Loucy (cell line): Measurements from ENCODE around the gene CDS2.

ENCODE experiments used
- H2AFZ ChIP-seq: fragments of 200-600 bp; sonication (generic); 2 replicates; pipeline ENCODE4 v1.6.0; 2016; ENCODE audit warnings: antibody characterized with exemption, mild to moderate bottlenecking, low read length, moderate library complexity
- H3F3A ChIP-seq: fragments of 200-600 bp; 2 replicates; pipeline ENCODE4 v1.6.0; 2016; ENCODE audit warnings: antibody characterized with exemption, low read depth, mild to moderate bottlenecking
- H3K27me3 ChIP-seq: fragments of 200-600 bp; sonication (generic); 2 replicates; pipeline ENCODE4 v1.6.1; 2014; ENCODE audit warnings: low read length, mild to moderate bottlenecking; ENCODE audit not compliant: insufficient read depth, poor library complexity, severe bottlenecking
- H3K36me3 ChIP-seq: fragments of 200-600 bp; sonication (generic); 2 replicates; pipeline ENCODE4 v1.6.1; 2016; ENCODE audit warnings: low read length; ENCODE audit not compliant: insufficient read depth
- H3K4me1 ChIP-seq: fragments of 200-600 bp; sonication (generic); 2 replicates; pipeline ENCODE4 v1.5.1; 2014; ENCODE audit warnings: low read length, mild to moderate bottlenecking; ENCODE audit not compliant: insufficient read depth, poor library complexity, severe bottlenecking
- H3K4me2 ChIP-seq: fragments of 200-600 bp; sonication (generic); 2 replicates; pipeline ENCODE4 v1.6.0; 2014; ENCODE audit warnings: antibody characterized with exemption, low read length, low read depth, mild to moderate bottlenecking; ENCODE audit not compliant: poor library complexity, severe bottlenecking
- H3K4me3 ChIP-seq: fragments of 200-600 bp; sonication (generic); 2 replicates; pipeline ENCODE4 v1.5.1; 2014; ENCODE audit warnings: low read length, mild to moderate bottlenecking, mixed read lengths; ENCODE audit not compliant: poor library complexity, severe bottlenecking
- H3K79me2 ChIP-seq: fragments of 200-600 bp; sonication (generic); 2 replicates; pipeline ENCODE4 v1.6.1; 2014; ENCODE audit warnings: low read length; ENCODE audit not compliant: insufficient read depth
- H3K9ac ChIP-seq: fragments of 200-600 bp; sonication (generic); 2 replicates; pipeline ENCODE4 v1.6.0; 2014; ENCODE audit warnings: mild to moderate bottlenecking, low read depth, low read length, moderate library complexity; ENCODE audit not compliant: poor library complexity, severe bottlenecking
- H3K9me2 ChIP-seq: fragments of 200-600 bp; sonication (generic); replicated peaks from 2 replicates; pipeline ENCODE4 v1.6.1; 2016; ENCODE audit warnings: low read depth, low read length, mixed read lengths
- H3K9me3 ChIP-seq: fragments of 200-600 bp; sonication (generic); 2 replicates; pipeline ENCODE4 v1.6.1; 2014; ENCODE audit warnings: mild to moderate bottlenecking, antibody characterized with exemption, low read length, low read depth; ENCODE audit not compliant: insufficient read depth
- H4K20me1 ChIP-seq: fragments of 200-600 bp; sonication (generic); 2 replicates; pipeline ENCODE4 v1.6.0; 2014; ENCODE audit warnings: antibody characterized with exemption, low read length, mild to moderate bottlenecking; ENCODE audit not compliant: insufficient read depth, poor library complexity, severe bottlenecking
- EZH2phosphoT487 ChIP-seq: fragments of 200-600 bp; IDR thresholded peaks from 2 replicates; pipeline ENCODE4 v1.6.1; 2018; ENCODE audit warnings: antibody characterized with exemption, mild to moderate bottlenecking, moderate library complexity, borderline replicate concordance
- TF ChIP-seq, protein P1 (sequence below): fragments of 200-600 bp; sonication (generic); conservative IDR thresholded peaks from 2 replicates; pipeline ENCODE4 v1.5.1; 2014; ENCODE audit warnings: mild to moderate bottlenecking, antibody characterized with exemption, low read length

CDS2 gene

DNA sequence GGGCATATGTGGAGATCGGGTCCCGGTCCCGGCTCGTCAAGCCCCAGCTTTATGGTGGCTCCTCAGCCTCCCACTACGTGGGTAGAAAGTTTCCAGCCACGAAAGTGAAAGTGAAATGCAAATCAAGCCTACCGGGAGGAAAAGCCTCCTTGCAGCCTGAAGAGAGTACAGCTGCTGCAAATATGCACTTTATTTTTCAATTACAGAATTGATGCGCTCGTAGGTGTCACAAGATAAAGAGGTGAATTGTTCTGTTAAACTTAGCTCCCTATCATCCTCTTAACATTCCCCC lies 6.7 kb upstream of the CDS2 start:
- Histone ChIP-seq H3K9me3 (no peaks in the 10 kb centered on the region), H3K4me2 (peak overlapping the region; percentile 81), H3K9ac (peak overlapping the region; percentile 99), H3K4me3 (peak overlapping the region; percentile 97), H2AFZ (peak overlapping the region; percentile 28; the same call in 1 of the 2 replicates), H3F3A (peaks cover 5% of the 10 kb centered on the region), H3K79me2 (peaks cover 57% of the 10 kb centered on the region), H3K4me1 (peaks cover 44% of the 10 kb centered on the region), H3K36me3 (peaks cover 37% of the 10 kb centered on the region), H4K20me1 (peaks cover 45% of the 10 kb centered on the region), H3K27me3 (peaks cover 10% of the 10 kb centered on the region), H3K9me2 (no peaks in the 10 kb centered on the region)
- TF ChIP-seq EZH2phosphoT487, result no peak
- TF ChIP-seq, protein P1, sequence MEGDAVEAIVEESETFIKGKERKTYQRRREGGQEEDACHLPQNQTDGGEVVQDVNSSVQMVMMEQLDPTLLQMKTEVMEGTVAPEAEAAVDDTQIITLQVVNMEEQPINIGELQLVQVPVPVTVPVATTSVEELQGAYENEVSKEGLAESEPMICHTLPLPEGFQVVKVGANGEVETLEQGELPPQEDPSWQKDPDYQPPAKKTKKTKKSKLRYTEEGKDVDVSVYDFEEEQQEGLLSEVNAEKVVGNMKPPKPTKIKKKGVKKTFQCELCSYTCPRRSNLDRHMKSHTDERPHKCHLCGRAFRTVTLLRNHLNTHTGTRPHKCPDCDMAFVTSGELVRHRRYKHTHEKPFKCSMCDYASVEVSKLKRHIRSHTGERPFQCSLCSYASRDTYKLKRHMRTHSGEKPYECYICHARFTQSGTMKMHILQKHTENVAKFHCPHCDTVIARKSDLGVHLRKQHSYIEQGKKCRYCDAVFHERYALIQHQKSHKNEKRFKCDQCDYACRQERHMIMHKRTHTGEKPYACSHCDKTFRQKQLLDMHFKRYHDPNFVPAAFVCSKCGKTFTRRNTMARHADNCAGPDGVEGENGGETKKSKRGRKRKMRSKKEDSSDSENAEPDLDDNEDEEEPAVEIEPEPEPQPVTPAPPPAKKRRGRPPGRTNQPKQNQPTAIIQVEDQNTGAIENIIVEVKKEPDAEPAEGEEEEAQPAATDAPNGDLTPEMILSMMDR, result no peak

DNA sequence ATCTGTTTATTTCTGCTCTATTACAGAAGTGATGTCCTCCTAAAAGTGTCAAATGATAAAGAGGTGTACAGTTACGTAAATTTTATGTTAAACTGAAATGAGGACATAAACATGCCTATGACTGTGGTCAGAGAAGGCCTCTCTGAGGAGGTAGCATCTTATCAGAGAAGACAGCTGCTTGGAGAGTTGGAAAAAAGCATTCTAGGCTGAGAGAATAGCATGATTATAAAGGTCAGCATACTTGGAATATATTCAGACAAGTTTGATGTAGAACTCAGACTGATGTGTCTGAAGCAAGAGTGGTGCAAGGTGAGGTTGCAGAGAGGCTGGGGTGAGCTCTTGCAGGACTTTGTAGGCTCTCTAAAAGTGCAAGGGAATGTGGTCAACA lies 3.9 kb upstream of the CDS2 start:
- peaks cover 10% of the 10 kb centered on the region for H3K36me3 ChIP-seq
- H2AFZ ChIP-seq, result no peak overlapping the region
- no peak for TF ChIP-seq EZH2phosphoT487
- TF ChIP-seq, protein P1, result no peak
- H3K79me2 ChIP-seq, result peaks cover 37% of the 10 kb centered on the region
- peak overlapping the region; percentile 36 for H3K9ac ChIP-seq
- peaks cover 22% of the 10 kb centered on the region for H3K4me1 ChIP-seq
- no peak overlapping the region for H3K4me3 ChIP-seq
- H4K20me1 ChIP-seq, result peaks cover 19% of the 10 kb centered on the region
- no peaks in the 10 kb centered on the region for H3F3A ChIP-seq
- no peak overlapping the region for H3K4me2 ChIP-seq
- H3K9me3 ChIP-seq, result no peaks in the 10 kb centered on the region
- H3K9me2 ChIP-seq, result no peaks in the 10 kb centered on the region
- H3K27me3 ChIP-seq, result peaks cover 10% of the 10 kb centered on the region

DNA sequence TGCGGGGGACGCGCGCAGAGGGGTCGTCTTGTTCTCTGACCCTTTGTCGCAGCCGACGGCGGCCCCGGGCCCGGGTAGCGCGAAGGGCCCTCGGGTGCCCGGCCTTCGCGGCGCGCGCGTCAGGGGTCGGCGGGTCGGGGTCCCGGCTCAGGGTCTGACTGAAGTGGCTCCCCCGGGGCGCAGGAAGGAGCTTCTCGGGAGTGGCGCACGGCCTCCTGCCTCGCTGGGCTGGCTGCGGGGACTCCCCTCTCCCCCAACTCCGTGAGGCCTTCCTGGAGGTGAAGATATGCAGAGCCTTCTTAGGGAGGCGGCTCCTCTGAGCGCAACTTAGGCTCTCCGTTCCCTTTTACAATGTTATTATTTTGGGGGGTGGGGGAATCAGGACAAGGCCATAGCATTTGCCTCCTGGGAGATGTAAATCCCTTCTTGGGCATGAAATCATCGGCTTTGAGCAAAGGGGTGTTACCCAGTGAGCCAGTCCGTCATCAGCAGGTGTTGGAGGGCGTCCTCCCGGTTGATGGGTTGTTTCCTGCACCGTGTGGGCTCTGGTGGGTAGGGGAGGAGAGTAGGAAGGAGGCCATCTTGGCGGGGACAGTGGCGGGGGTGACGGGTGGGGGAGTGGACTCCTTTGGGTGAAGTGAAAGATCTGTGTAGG lies 523 bp downstream of the CDS2 start:
- Histone ChIP-seq H4K20me1 (peaks cover 23% of the 10 kb centered on the region), H3K27me3 (no peaks in the 10 kb centered on the region), H3K79me2 (peaks cover 50% of the 10 kb centered on the region), H3K9me3 (no peaks in the 10 kb centered on the region), H3F3A (peaks cover 3% of the 10 kb centered on the region; the same call in 1 of the 2 replicates), H3K4me1 (peaks cover 24% of the 10 kb centered on the region), H3K9ac (peak overlapping the region; percentile 84), H2AFZ (peak overlapping the region; percentile 77), H3K9me2 (no peaks in the 10 kb centered on the region), H3K36me3 (no peaks in the 10 kb centered on the region), H3K4me3 (peak overlapping the region; percentile 96), H3K4me2 (peak overlapping the region; percentile 93)
- TF ChIP-seq EZH2phosphoT487, result no peak
- TF ChIP-seq, protein P1, result no peak
